ENCODE data around the gene ASB6. TPM values are rescaled to one million over a fixed set of nuclear protein-coding genes. Genes with fewer than 3 reads are reported as not detected.
A peak's percentile ranks its signal among the peaks of the same experiment; 100 is the strongest.

The ASB6 gene
- total RNA-seq, 1 donor from 2014 or later = 21.9 TPM

DNA sequence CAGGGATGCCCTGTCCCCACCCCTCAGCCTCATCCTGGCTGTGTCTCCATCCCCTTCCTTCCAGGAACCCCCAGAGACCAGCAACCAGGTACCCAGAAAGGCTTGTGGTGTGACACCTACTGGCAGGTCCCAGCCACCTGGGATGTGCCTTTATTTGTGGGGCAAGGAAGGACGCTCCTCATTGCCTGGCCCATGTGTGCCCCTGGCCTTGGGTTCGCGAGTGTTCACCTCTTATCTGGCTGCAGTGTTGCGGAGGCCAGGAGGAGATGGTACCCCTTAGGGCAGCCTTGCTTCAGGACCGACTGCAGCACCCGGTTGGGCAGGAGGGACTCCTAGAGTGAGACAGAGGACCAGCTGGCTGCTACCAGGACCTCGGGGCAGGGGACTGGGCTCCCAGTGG lies 29.8 kb downstream of the ASB6 start:
- Mint-ChIP-seq H3K36me3 (ENCODE audit: low read depth) (no peaks in the 10 kb centered on the region), H3K27ac (ENCODE audit: unreplicated experiment) (no peak overlapping the region), H3K9me3 (no peaks in the 10 kb centered on the region), H3K27me3 (ENCODE audit: low read depth) (peaks cover 3% of the 10 kb centered on the region), H3K4me3 (no peak overlapping the region), H3K4me1 (peaks cover 25% of the 10 kb centered on the region)
- TF ChIP-seq CTCF (conservative IDR thresholded peaks at IDR 0.05) = no peak
- no peak for DNase-seq (ENCODE audit: low read depth, low spot score)

DNA sequence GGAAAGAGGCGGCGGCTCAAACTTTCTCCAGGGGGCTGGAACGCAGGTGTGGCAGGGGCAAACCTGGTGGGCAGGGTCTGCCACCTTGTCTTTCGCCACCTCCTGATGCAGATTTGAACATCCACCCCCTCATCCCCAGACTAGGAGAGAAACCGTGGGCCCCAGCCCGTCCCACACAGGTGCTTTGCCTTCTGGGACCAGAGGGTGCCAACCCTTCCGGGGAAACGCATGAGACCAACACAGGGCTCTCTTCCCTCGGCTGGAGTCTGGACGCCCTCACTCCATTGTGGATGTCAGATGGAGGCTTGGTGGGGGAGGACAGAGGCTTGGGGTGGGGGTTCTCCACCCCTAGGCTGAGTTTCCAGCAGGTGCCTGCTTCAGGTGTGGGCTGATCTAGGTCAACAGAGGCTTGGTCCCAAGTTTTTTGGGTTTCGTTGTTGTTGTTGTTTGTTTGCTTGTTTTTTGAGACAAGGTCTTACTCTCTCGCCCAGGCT lies 30.6 kb downstream of the ASB6 start:
- Mint-ChIP-seq H3K4me3 (peak overlapping the region; percentile 76), H3K4me1 (peaks cover 31% of the 10 kb centered on the region)

GRCh38 chr9:129610473-129611306 lies 31.3 kb downstream of the ASB6 start:
- no peak overlapping the region for H3K27ac Mint-ChIP-seq (ENCODE audit: unreplicated experiment)
- H3K36me3 Mint-ChIP-seq (ENCODE audit: low read depth) = no peaks in the 10 kb centered on the region
- peak overlapping the region; percentile 76 for H3K4me3 Mint-ChIP-seq
- peaks cover 3% of the 10 kb centered on the region for H3K27me3 Mint-ChIP-seq (ENCODE audit: low read depth)
- TF ChIP-seq CTCF (conservative IDR thresholded peaks at IDR 0.05) = peak; percentile 90
- H3K4me1 Mint-ChIP-seq = peaks cover 37% of the 10 kb centered on the region
- H3K9me3 Mint-ChIP-seq = no peaks in the 10 kb centered on the region
- DNase-seq (ENCODE audit: low read depth, low spot score) = peak; percentile 83

More for the DNA sequence above, 30.6 kb downstream of the ASB6 start:
- peaks cover 3% of the 10 kb centered on the region for H3K27me3 Mint-ChIP-seq (ENCODE audit: low read depth)
- H3K9me3 Mint-ChIP-seq = no peaks in the 10 kb centered on the region
- no peak for DNase-seq (ENCODE audit: low read depth, low spot score)
- no peak for TF ChIP-seq CTCF (conservative IDR thresholded peaks at IDR 0.05)
- no peaks in the 10 kb centered on the region for H3K36me3 Mint-ChIP-seq (ENCODE audit: low read depth)
- no peak overlapping the region for H3K27ac Mint-ChIP-seq (ENCODE audit: unreplicated experiment)

GRCh38 chr9:129610213-129610472 lies 31.8 kb downstream of the ASB6 start:
- H3K36me3 Mint-ChIP-seq (ENCODE audit: low read depth) = no peaks in the 10 kb centered on the region
- H3K27me3 Mint-ChIP-seq (ENCODE audit: low read depth) = peaks cover 3% of the 10 kb centered on the region
- H3K9me3 Mint-ChIP-seq = no peaks in the 10 kb centered on the region
- H3K27ac Mint-ChIP-seq (ENCODE audit: unreplicated experiment) = no peak overlapping the region
- no peak for TF ChIP-seq CTCF (conservative IDR thresholded peaks at IDR 0.05)
- H3K4me3 Mint-ChIP-seq = no peak overlapping the region
- peaks cover 38% of the 10 kb centered on the region for H3K4me1 Mint-ChIP-seq
- DNase-seq (ENCODE audit: low read depth, low spot score) = no peak

GRCh38 chr9:129609486-129610212 lies 32.3 kb downstream of the ASB6 start:
- H3K27ac Mint-ChIP-seq (ENCODE audit: unreplicated experiment) = peak overlapping the region; percentile 43

More at GRCh38 chr9:129609486-129610212, 32.3 kb downstream of the ASB6 start:
- TF ChIP-seq CTCF (conservative IDR thresholded peaks at IDR 0.05) = no peak
- no peaks in the 10 kb centered on the region for H3K9me3 Mint-ChIP-seq
- H3K27me3 Mint-ChIP-seq (ENCODE audit: low read depth) = peaks cover 3% of the 10 kb centered on the region
- H3K36me3 Mint-ChIP-seq (ENCODE audit: low read depth) = no peaks in the 10 kb centered on the region
- peak overlapping the region; percentile 90 for H3K4me3 Mint-ChIP-seq
- peaks cover 40% of the 10 kb centered on the region for H3K4me1 Mint-ChIP-seq
- DNase-seq (ENCODE audit: low read depth, low spot score) = no peak
